HG03280 (cell line): ENCODE data around the gene CADPS2.

Source experiments
- ATAC-seq: cut with Tn5 transposase; IDR thresholded peaks from one replicate; pipeline ENCODE4 v1.9.1; 2021; ENCODE audit warnings: mild to moderate bottlenecking, moderate library complexity; ENCODE audit not compliant: unreplicated experiment

Gene CADPS2

GRCh38 chr7:122789156-122789555 lies 97.1 kb downstream of the CADPS2 start:
- ATAC-seq, result no peak

GRCh38 chr7:122770686-122771335 lies 115.4 kb downstream of the CADPS2 start:
- no peak for ATAC-seq

GRCh38 chr7:122768827-122769226 lies 117.4 kb downstream of the CADPS2 start:
- no peak for ATAC-seq

GRCh38 chr7:122767339-122767738 lies 118.9 kb downstream of the CADPS2 start:
- ATAC-seq, result no peak

- ATAC-seq, result no peak
Measured at GRCh38 chr7:122766593-122766992, 119.7 kb downstream of the CADPS2 start.

- no peak for ATAC-seq
Measured at GRCh38 chr7:122764902-122765301, 121.4 kb downstream of the CADPS2 start.

GRCh38 chr7:122764020-122764419 lies 122.2 kb downstream of the CADPS2 start:
- no peak for ATAC-seq

GRCh38 chr7:122762071-122762470 lies 124.2 kb downstream of the CADPS2 start:
- no peak for ATAC-seq

GRCh38 chr7:122758501-122758900 lies 127.8 kb downstream of the CADPS2 start:
- no peak for ATAC-seq

- ATAC-seq, result no peak
Measured at GRCh38 chr7:122756860-122757259, 129.4 kb downstream of the CADPS2 start.

- no peak for ATAC-seq
Measured at GRCh38 chr7:122755696-122756095, 130.6 kb downstream of the CADPS2 start.

GRCh38 chr7:122752583-122752982 lies 133.7 kb downstream of the CADPS2 start:
- ATAC-seq, result no peak

GRCh38 chr7:122750389-122750788 lies 135.9 kb downstream of the CADPS2 start:
- ATAC-seq, result no peak

GRCh38 chr7:122748195-122748594 lies 138.1 kb downstream of the CADPS2 start:
- no peak for ATAC-seq

- ATAC-seq, result no peak
Measured at GRCh38 chr7:122746948-122747347, 139.3 kb downstream of the CADPS2 start.

GRCh38 chr7:122743211-122743610 lies 143.0 kb downstream of the CADPS2 start:
- ATAC-seq, result no peak

GRCh38 chr7:122738947-122739346 lies 147.3 kb downstream of the CADPS2 start:
- ATAC-seq, result no peak

- no peak for ATAC-seq
Measured at GRCh38 chr7:122736183-122736582, 150.1 kb downstream of the CADPS2 start.

- no peak for ATAC-seq
Measured at GRCh38 chr7:122727759-122728158, 158.5 kb downstream of the CADPS2 start.

GRCh38 chr7:122727354-122727753 lies 158.9 kb downstream of the CADPS2 start:
- no peak for ATAC-seq

GRCh38 chr7:122726881-122727280 lies 159.4 kb downstream of the CADPS2 start:
- no peak for ATAC-seq

GRCh38 chr7:122724366-122724765 lies 161.9 kb downstream of the CADPS2 start:
- no peak for ATAC-seq

- no peak for ATAC-seq
Measured at GRCh38 chr7:122719010-122719578, 167.2 kb downstream of the CADPS2 start.
